AG04449 (cell line): ENCODE results near the gene RBM43.

Experiments
- CTCF ChIA-PET: fragments of 350-600 bp; formaldehyde crosslinking; extraction: SDS; loops from one replicate; lab custom pipeline; 2021; ENCODE audit warnings: antibody characterized with exemption; lab: Yijun Ruan, JAX
- POLR2A ChIA-PET: fragments of 400-600, 350-600 bp; formaldehyde crosslinking; extraction: SDS; loops from one replicate; lab custom pipeline; 2020; ENCODE audit warnings: antibody characterized with exemption, inconsistent platforms; lab: Yijun Ruan, JAX
- DNase-seq: peaks from one replicate; pipeline ENCODE4 v3.0.0-alpha.2; 2010; ENCODE audit warnings: low read depth, low spot score
- H3K4me3 ChIP-seq: 2 replicates; pipeline ENCODE4 v1.5.1; 2011; ENCODE audit warnings: low read depth, mild to moderate bottlenecking, control low read depth, low read length
- TF ChIP-seq, protein P1 (sequence below): IDR thresholded peaks from one replicate; pipeline ENCODE4 v1.5.1; 2011; ENCODE audit warnings: mild to moderate bottlenecking, moderate library complexity, low read length, control low read depth, inconsistent platforms; ENCODE audit not compliant: insufficient read depth; ENCODE audit errors: missing control alignments

RBM43 gene

DNA sequence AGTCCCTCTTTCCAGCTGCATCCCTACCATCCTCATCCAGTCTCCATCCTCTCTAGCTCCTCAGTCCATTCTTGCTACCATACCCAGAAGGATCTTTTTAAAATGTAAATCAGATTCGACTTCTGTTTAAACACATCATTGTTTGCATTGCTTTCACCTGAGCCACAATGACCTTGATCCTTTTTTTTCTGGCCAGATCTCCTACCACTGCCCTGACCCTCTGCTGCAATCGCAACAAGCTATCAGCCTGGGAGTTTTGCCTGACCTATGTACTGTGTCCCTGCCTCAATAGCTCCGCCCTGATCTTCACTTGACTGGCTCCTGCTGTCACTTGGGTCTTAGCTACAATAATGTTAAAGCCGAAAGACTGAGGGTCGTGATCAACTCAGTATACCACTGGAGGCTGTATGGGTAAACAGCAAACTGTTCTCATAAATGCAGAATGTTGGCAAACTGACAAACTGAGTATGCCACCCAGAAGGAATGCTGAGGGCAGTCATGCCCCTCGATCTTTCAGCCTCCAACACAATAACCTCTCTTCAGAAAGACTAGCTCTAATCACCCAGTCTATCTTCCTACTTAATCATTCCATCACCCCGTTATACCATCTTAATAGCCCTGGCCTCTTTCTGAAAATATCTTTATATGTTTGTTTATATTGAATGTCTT lies 2.6 kb upstream of the RBM43 start:
- no peak for DNase-seq
- TF ChIP-seq, protein P1, sequence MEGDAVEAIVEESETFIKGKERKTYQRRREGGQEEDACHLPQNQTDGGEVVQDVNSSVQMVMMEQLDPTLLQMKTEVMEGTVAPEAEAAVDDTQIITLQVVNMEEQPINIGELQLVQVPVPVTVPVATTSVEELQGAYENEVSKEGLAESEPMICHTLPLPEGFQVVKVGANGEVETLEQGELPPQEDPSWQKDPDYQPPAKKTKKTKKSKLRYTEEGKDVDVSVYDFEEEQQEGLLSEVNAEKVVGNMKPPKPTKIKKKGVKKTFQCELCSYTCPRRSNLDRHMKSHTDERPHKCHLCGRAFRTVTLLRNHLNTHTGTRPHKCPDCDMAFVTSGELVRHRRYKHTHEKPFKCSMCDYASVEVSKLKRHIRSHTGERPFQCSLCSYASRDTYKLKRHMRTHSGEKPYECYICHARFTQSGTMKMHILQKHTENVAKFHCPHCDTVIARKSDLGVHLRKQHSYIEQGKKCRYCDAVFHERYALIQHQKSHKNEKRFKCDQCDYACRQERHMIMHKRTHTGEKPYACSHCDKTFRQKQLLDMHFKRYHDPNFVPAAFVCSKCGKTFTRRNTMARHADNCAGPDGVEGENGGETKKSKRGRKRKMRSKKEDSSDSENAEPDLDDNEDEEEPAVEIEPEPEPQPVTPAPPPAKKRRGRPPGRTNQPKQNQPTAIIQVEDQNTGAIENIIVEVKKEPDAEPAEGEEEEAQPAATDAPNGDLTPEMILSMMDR: no peak
- CTCF ChIA-PET: interaction anchor here (0.9 to 1.2 kb wide), 2 partner anchors 25 to 34 kb away, joined by 3 read pairs; no protein-coding TSS in a partner anchor
- POLR2A ChIA-PET: no interaction called here
- no peak overlapping the region for H3K4me3 ChIP-seq

DNA sequence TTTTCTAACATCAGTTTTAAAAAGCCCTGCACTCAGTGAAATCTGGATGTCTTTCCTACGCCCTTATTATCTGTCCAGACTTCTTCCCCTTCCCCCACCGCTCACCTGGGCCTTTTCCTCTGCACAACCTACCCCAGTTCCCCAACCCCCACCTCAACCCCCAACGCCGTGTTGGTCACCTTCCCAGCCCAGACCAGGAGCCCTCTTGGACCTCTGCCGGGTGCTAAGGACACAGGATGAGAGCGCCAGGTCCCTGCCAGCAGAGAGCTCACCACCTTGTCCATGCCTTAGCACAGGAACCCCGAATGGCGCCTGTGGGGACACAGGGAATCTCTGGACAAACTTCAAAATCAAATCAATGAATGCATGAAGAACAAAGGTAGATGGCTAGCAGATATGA lies 966 bp upstream of the RBM43 start:
- CTCF ChIA-PET: interaction anchor here (1.0 kb wide), 1 partner anchor 160 kb away, joined by 3 read pairs; no protein-coding TSS in a partner anchor
- DNase-seq: no peak
- POLR2A ChIA-PET: no interaction called here
- TF ChIP-seq, protein P1: no peak
- H3K4me3 ChIP-seq: no peak overlapping the region

DNA sequence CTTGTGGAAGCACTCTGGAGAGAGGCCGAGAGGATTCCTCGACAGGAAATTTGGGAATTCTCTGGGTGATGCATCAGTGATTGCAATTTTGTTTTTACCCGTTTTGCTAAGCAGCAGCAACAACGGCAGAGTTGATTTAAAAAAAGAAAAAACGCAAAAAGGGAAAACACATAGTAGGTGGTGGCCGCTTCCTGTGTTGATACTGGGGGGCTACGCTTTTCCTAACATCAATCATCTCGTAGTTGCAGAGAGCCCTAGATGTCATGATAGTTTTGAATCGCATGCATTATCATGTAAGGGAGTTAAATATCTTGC lies 271 bp upstream of the RBM43 start:
- DNase-seq: no peak
- ChIA-PET POLR2A (interaction anchor here (0.7 to 1.2 kb wide), 2 partner anchors 28 to 148 kb away, joined by 3 to 5 read pairs; no protein-coding TSS in a partner anchor), CTCF (interaction anchor here (2.6 kb wide), 1 partner anchor 176 kb away, joined by 14 read pairs; no protein-coding TSS in a partner anchor)
- H3K4me3 ChIP-seq: peak overlapping the region; percentile 79
- TF ChIP-seq, protein P1: no peak

DNA sequence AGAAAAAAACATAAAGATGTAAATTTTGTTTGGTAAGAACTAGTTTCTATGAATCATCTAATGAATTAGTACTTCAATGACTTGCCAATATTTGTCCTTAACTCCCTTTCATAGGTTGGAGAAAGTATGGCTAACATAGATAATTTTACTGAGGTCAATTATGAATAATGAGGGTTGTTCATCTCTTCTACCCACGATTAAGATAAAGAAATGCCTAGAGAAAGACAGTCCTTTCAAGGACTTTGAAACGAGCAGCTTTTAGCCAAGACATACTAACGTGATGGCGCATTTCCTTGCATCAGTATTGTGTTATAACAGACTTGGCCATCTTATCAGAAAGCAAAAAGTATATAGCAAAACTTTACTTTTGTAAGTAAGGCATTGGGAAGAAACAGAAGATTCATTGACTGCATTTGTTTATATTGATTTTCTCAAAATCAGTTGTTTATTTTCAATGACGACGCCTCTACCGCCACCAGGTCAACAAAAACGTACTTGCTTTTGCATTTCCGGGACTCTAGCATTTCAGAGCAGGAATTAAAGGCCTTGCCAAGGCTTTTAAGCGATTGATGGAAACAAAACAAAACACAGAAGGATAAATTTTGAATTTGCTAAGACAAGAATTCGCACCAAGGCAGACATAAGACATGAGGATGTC lies 961 bp downstream of the RBM43 start:
- ChIA-PET POLR2A (interaction anchor here (1.2 kb wide), 1 partner anchor 149 kb away, joined by 5 read pairs; no protein-coding TSS in a partner anchor), CTCF (interaction anchor here (0.6 to 2.6 kb wide), 5 partner anchors 18 to 177 kb away, joined by 3 to 14 read pairs (median 3); no protein-coding TSS in a partner anchor)
- TF ChIP-seq, protein P1: no peak
- no peak for DNase-seq
- peak overlapping the region; percentile 79 for H3K4me3 ChIP-seq

DNA sequence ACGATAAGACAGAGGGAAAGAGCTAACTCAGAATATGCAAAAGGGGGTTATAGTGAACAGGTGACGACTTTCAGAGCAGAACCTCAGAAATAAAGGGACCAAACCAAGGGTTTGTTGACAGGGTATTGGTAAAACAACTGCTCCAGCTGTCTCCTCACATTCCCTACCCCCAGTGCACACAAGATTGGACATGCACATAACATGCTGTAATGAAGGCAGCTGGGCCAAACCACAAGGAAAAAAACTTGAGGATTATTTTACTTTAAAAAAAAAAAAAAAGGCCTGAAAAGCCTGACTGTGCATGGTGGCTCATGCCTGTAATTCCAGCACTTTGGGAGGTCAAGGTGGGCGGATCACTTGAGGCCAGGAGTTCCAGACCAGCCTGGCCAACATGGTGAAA lies 3.5 kb downstream of the RBM43 start:
- CTCF ChIA-PET: interaction anchor here (2.1 kb wide), 1 partner anchor 18 kb away, joined by 6 read pairs; no protein-coding TSS in a partner anchor
- TF ChIP-seq, protein P1: no peak
- peak; percentile 57 for DNase-seq
- no peak overlapping the region for H3K4me3 ChIP-seq
- POLR2A ChIA-PET: no interaction called here

DNA sequence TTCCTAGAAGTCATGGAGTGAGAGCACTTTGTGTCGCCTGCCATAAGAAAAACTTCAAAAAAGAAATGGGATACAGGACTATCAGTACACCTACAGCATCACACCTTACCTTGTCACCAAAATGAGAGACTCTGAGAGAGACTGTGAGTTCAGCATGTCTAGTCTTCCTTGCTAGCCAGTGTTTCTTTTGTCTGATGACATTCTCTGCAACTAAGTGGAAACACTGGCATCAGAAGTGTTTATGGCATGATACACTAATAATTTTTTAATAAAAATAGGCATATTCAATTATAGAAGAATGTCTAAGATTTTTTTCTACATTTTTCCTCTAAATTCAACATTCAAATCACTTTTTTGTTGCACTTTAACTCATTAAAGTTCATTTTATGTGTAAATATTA lies 9.0 kb downstream of the RBM43 start:
- ChIA-PET POLR2A (no interaction called here), CTCF (no interaction called here)
- no peak for DNase-seq
- no peak overlapping the region for H3K4me3 ChIP-seq
- TF ChIP-seq, protein P1: no peak
